Heart left ventricle (tissue), 16 donors: ENCODE results near the gene APCDD1. TPM values are rescaled to one million over a fixed set of nuclear protein-coding genes. Genes with fewer than 3 reads are reported as not detected.

Source experiments
- ATAC-seq, 4 donors: fragments of 200-7000 bp; cut with Tn5 transposase; one replicate each; pipeline ENCODE4 v1.9.1; 2020 to 2022; ENCODE audit warnings: moderate library complexity in 4 of 4, mild to moderate bottlenecking in 3 of 4, moderate number of reproducible peaks in 1 of 4
- DNase-seq, 5 donors: peaks; one replicate each; pipeline ENCODE4 v3.0.0-alpha.2; 2020
- H3K27ac ChIP-seq, 12 donors: fragments of 200-600 bp; sonication (generic) in 4 of 12; one replicate each; pipeline versions ENCODE4 v1.5.0 to v1.8.0; 2016 to 2022; ENCODE audit warnings: mild to moderate bottlenecking in 2 of 12
- H3K27me3 ChIP-seq, 9 donors: fragments of 200-600 bp; sonication (generic) in 2 of 9; one replicate each; pipeline versions ENCODE4 v1.5.1 to v1.8.0; 2016 to 2022; ENCODE audit warnings: mild to moderate bottlenecking in 3 of 9
- H3K36me3 ChIP-seq, 9 donors: fragments of 200-600 bp; sonication (generic) in 2 of 9; one replicate each; pipeline versions ENCODE4 v1.5.0 to v1.8.0; 2018 to 2022; ENCODE audit warnings: mild to moderate bottlenecking in 2 of 9
- H3K4me1 ChIP-seq, 12 donors: fragments of 200-600 bp; sonication (generic) in 4 of 12; one replicate each; pipeline versions ENCODE4 v1.5.0 to v1.8.0; 2016 to 2022; ENCODE audit warnings: mild to moderate bottlenecking in 3 of 12
- H3K4me3 ChIP-seq, 12 donors: fragments of 200-600 bp; sonication (generic) in 4 of 12; one replicate each; pipeline versions ENCODE4 v1.5.0 to v1.8.0; 2017 to 2022; ENCODE audit warnings: mild to moderate bottlenecking in 9 of 12, moderate library complexity in 4 of 12
- H3K9me3 ChIP-seq, 12 donors: fragments of 200-600 bp; sonication (generic) in 4 of 12; one replicate each; pipeline versions ENCODE4 v1.5.0 to v1.8.0; 2016 to 2022; ENCODE audit warnings: mild to moderate bottlenecking in 1 of 12
- CTCF ChIP-seq, 12 donors: fragments of 200-600 bp; sonication (generic) in 4 of 12; IDR thresholded peaks; one replicate each; pipeline versions ENCODE4 v1.5.0 to v1.8.0; 2018 to 2022; ENCODE audit warnings: antibody characterized with exemption in 12 of 12, mild to moderate bottlenecking in 5 of 12
- POLR2A ChIP-seq, 2 donors: fragments of 450-650 bp; IDR thresholded peaks; one replicate each; pipeline ENCODE4 v1.6.1; 2017; ENCODE audit warnings: antibody characterized with exemption in 2 of 2, mild to moderate bottlenecking in 2 of 2, moderate library complexity in 2 of 2
- WGBS, 4 donors: extraction: QIAGEN DNeasy Blood & Tissue Kit in 2 of 4; methylation state at CpG; one replicate each; pipeline versions ENCODE4 v1.1.5 to v1.1.7; 2013 to 2018; 5-methylcytosine and 5-hydroxymethylcytosine counted together
- intact Hi-C, 10 donors: fragments of 100-400 bp; cut with DNase I; formaldehyde crosslinking; loops; one replicate each; pipeline versions ENCODE4 v1.11.1 to v1.14.2; 2022
- polyA plus RNA-seq, 2 donors: library from polyadenylated mRNA; stranded (reverse); fragments of 200-250 nt; gene quantifications; one replicate each; pipeline ENCODE4 v1.2.3, GENCODE V29; 2013
- total RNA-seq, 9 donors: library from RNA; depleted of rRNA in 2 of 9; stranded (reverse); fragments of >200 nt in 2 of 9; fragmentation: NEBNext Ultra II Directional in 3 of 9; extraction: Animal tissue kit (Norgen Biotek cat#: 25700) in 3 of 9; gene quantifications; one replicate each; pipeline versions ENCODE4 v1.1.0 to v1.2.4, GENCODE V29; 2016 to 2023
- donor health status: ischemic (EF 13 %, LVEDD 7.1; RV severe dilation, severe dysfunction).
- donor health status: healthy with polysubstance abuse.
- donor health status: DM: no; HTN: yes; CAD: no.
- donor health status: DM: no; HTN: no; CAD: no.
- donor health status: ischemic (EF 25% LVEDD 6.9; RV normal size, moderate dysfunction).
- donor health status: ischemic (EF 25% LVEDD 5.7; RV mildly dilated, moderate dysfunction).
- donor health status: healthy.
- donor health status: DM: yes; HTN: yes; CAD: no.
- donor health status: ischemic (EF 35%, LVEDD 5.7; RV mildly dilated, moderate dysfunction).
- donor health status: nonischemic (EF 11% LVEDD 7.7; RV severe dilation, severe dysfunction).
- donor health status: DM: yes; HTN: yes; CAD: no.
- donor health status: PGD.
- donor health status: ischemic (EF 29% LVEDD 5.4; RV normal size, mild dysfunction).
- donor health status: nonischemic (EF 23%, LVEDD 6.1; RV moderate dilation, normal function).

Gene APCDD1
- total and polyA plus RNA-seq, 11 donors = 7.5 to 65.4 (median 15.7) TPM

GRCh38 chr18:10516078-10516477, 61.6 kb downstream of the APCDD1 start:
- Histone ChIP-seq H3K27ac (peak overlapping the region in 1 of 12 donors; percentile 30), H3K4me1 (peaks cover 0 to 27% (median 18%) of the 10 kb centered on the region in 12 donors), H3K36me3 (no peaks in the 10 kb centered on the region), H3K27me3 (no peaks in the 10 kb centered on the region), H3K9me3 (peaks cover 0 to 7% (median 0%) of the 10 kb centered on the region in 12 donors), H3K4me3 (no peak overlapping the region)
- TF ChIP-seq POLR2A (IDR thresholded peaks at IDR 0.05) = no peak
- no peak for TF ChIP-seq CTCF (IDR thresholded peaks at IDR 0.05)
- intact Hi-C loops = loop anchor here in 8 of 10 donors (5.0 to 10.0 kb wide), 13 partner anchors 59 to 511 kb away; partner anchors contain the start of gene APCDD1 (in 1 of the 8)
- ATAC-seq (no peak), DNase-seq (no peak)
- WGBS, 4 donors = 71 to 94% (median 85%) methylated on average over 2 of the region's 2 CpGs

GRCh38 chr18:10518595-10519255, 64.3 kb downstream of the APCDD1 start:
- no peak overlapping the region for H3K4me3 ChIP-seq
- ATAC-seq = peak; percentile 70 to 86 (median 83)
- H3K27me3 ChIP-seq = no peaks in the 10 kb centered on the region
- peaks cover 0 to 27% (median 18%) of the 10 kb centered on the region in 12 donors for H3K4me1 ChIP-seq
- H3K36me3 ChIP-seq = no peaks in the 10 kb centered on the region
- WGBS, 4 donors = 39 to 50% (median 42%) methylated on average over 12 of the region's 12 CpGs
- peaks cover 0 to 7% (median 0%) of the 10 kb centered on the region in 12 donors for H3K9me3 ChIP-seq
- DNase-seq = peak in 4 of 5 donors; percentile 56 to 72 (median 62)
- intact Hi-C loops = loop anchor here (1.0 to 10.0 kb wide), 15 partner anchors 61 to 548 kb away; partner anchors contain the start of gene APCDD1 (in 1 of the 10)
- H3K27ac ChIP-seq = peak overlapping the region in 6 of 12 donors; percentile 8 to 46 (median 21)
- TF ChIP-seq POLR2A (IDR thresholded peaks at IDR 0.05) (no peak), CTCF (IDR thresholded peaks at IDR 0.05) (peak; percentile 6 to 71 (median 49))

GRCh38 chr18:10519366-10519765, 64.9 kb downstream of the APCDD1 start:
- no peak for DNase-seq
- peak overlapping the region in 1 of 12 donors; percentile 5 for H3K4me3 ChIP-seq
- 58 to 68% (median 62%) methylated on average over 2 of the region's 2 CpGs for WGBS, 4 donors
- ATAC-seq = peak in 1 of 4 donors; percentile 5
- TF ChIP-seq CTCF (IDR thresholded peaks at IDR 0.05) (no peak), POLR2A (IDR thresholded peaks at IDR 0.05) (no peak)
- H3K36me3 ChIP-seq = no peaks in the 10 kb centered on the region
- peaks cover 0 to 26% (median 18%) of the 10 kb centered on the region in 12 donors for H3K4me1 ChIP-seq
- H3K27ac ChIP-seq = peak overlapping the region in 4 of 12 donors; percentile 6 to 46 (median 27)
- peaks cover 0 to 7% (median 0%) of the 10 kb centered on the region in 12 donors for H3K9me3 ChIP-seq
- H3K27me3 ChIP-seq = no peaks in the 10 kb centered on the region
- intact Hi-C loops = loop anchor here (2.0 to 10.0 kb wide), 14 partner anchors 62 to 549 kb away; partner anchors contain the start of gene APCDD1 (in 1 of the 10)
